Mammary epithelial cell (primary cell): Measurements from ENCODE around the gene ACTN1.

Source experiments
- EZH2 ChIP-seq: IDR thresholded peaks from 2 replicates; pipeline ENCODE4 v1.6.1; 2012; ENCODE audit warnings: low read length, inconsistent platforms, borderline replicate concordance
- TF ChIP-seq, protein P1 (sequence below), 2 donors: IDR thresholded peaks in 1 of 2; conservative IDR thresholded peaks in 1 of 2; 2 replicates each; pipeline ENCODE4 v1.5.1; 2011 to 2012; ENCODE audit warnings: inconsistent platforms in 2 of 2, low read length in 2 of 2, mild to moderate bottlenecking in 2 of 2, control low read depth in 1 of 2, low read depth in 1 of 2; ENCODE audit not compliant: insufficient read depth in 1 of 2; ENCODE audit errors: extremely low read depth in 1 of 2

DNA sequence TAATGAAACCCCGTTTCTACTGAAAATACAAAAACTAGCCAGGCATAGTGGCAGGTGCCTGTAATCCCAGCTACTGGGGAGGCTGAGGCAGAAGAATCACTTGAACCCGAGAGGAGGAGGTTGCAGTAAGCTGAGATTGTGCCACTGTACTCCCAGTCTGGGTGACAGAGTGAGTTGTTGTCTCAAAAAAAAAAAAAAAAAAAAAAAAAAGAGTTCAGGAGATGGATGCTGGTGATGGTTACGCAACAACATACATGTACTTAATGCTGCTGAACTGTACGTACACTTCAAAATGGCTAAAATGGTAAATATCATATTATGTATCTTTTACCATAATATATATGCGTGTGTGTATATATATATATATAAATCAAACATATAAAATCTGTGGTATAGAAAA, 29.0 kb downstream of the ACTN1 start:
- TF ChIP-seq, protein P1, sequence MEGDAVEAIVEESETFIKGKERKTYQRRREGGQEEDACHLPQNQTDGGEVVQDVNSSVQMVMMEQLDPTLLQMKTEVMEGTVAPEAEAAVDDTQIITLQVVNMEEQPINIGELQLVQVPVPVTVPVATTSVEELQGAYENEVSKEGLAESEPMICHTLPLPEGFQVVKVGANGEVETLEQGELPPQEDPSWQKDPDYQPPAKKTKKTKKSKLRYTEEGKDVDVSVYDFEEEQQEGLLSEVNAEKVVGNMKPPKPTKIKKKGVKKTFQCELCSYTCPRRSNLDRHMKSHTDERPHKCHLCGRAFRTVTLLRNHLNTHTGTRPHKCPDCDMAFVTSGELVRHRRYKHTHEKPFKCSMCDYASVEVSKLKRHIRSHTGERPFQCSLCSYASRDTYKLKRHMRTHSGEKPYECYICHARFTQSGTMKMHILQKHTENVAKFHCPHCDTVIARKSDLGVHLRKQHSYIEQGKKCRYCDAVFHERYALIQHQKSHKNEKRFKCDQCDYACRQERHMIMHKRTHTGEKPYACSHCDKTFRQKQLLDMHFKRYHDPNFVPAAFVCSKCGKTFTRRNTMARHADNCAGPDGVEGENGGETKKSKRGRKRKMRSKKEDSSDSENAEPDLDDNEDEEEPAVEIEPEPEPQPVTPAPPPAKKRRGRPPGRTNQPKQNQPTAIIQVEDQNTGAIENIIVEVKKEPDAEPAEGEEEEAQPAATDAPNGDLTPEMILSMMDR (conservative IDR thresholded peaks at IDR 0.05 in 1 of 2, IDR thresholded peaks at IDR 0.05 in 1 of 2; ENCODE audit: extremely low read depth in 1 of 2, insufficient read depth in 1 of 2, low read depth in 1 of 2, low read length in 2 of 2) = no peak
- no peak for TF ChIP-seq EZH2
